ENCODE results near the gene ASB15. TPM values are rescaled to one million over a fixed set of nuclear protein-coding genes. Genes with fewer than 3 reads are reported as not detected.

The ASB15 gene
- total RNA-seq, 4 donors from 2014 or later, result not detected

DNA sequence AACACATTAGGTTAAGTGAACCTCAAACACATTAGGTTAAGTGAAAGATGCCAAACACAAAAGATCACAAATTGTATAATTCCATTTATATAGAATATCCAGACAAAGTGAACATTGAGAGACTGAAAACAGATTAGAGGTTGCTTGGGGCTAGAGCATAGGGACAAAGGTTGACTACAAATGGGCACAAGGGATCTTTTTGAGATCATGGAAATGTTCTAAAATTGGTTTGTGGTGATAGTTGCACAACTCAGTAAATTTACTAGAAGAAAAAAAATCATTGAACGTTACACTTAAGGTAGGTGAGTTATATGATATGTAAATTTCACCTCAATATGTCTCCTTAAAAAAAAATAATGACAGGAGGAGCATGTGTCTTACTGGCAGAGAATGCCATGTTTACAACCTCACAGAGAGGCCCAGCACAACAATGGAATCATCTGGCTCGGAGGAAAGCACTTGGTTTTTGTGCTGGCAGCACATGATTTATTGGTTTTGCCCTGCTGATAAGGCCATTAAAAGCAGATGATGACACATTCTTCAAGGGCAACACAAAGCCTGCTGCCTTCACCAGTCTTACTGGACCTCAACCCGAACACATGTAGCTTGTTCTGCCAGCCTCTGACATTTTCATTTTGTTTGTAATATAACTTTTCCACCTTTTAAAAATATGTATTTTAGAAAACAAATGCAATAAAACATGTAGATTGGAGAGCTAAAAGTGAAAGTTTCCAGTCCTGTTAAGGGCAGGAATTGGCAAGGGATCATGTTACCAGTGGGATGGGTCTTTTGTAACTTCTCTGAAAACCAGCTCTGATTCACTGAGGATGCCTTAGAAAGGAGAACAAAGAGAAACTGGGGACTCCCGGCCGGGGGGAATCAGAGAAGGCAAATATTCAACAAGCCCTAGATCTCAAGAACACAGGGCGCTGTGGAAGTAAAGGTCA lies 42.1 kb downstream of the ASB15 start:
- no peak overlapping the region for H3K27ac ChIP-seq
- no peaks in the 10 kb centered on the region for H3K36me3 ChIP-seq
- DNase-seq (ENCODE audit: low spot score in 2 of 2), result no peak
- no peaks in the 10 kb centered on the region for H3K9me3 ChIP-seq
- peaks cover 17% of the 10 kb centered on the region for H3K4me1 ChIP-seq
- TF ChIP-seq, protein P1, sequence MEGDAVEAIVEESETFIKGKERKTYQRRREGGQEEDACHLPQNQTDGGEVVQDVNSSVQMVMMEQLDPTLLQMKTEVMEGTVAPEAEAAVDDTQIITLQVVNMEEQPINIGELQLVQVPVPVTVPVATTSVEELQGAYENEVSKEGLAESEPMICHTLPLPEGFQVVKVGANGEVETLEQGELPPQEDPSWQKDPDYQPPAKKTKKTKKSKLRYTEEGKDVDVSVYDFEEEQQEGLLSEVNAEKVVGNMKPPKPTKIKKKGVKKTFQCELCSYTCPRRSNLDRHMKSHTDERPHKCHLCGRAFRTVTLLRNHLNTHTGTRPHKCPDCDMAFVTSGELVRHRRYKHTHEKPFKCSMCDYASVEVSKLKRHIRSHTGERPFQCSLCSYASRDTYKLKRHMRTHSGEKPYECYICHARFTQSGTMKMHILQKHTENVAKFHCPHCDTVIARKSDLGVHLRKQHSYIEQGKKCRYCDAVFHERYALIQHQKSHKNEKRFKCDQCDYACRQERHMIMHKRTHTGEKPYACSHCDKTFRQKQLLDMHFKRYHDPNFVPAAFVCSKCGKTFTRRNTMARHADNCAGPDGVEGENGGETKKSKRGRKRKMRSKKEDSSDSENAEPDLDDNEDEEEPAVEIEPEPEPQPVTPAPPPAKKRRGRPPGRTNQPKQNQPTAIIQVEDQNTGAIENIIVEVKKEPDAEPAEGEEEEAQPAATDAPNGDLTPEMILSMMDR (IDR thresholded peaks at IDR 0.05), result no peak
- no peak for TF ChIP-seq POLR2AphosphoS5 (IDR thresholded peaks at IDR 0.05)
- TF ChIP-seq POLR2A (IDR thresholded peaks at IDR 0.05), result no peak
- TF ChIP-seq EP300 (IDR thresholded peaks at IDR 0.05), result no peak
- 28% methylated on average over 6 of the region's 6 CpGs for WGBS
- H3K4me3 ChIP-seq, result no peak overlapping the region
- no peaks in the 10 kb centered on the region for H3K27me3 ChIP-seq

DNA sequence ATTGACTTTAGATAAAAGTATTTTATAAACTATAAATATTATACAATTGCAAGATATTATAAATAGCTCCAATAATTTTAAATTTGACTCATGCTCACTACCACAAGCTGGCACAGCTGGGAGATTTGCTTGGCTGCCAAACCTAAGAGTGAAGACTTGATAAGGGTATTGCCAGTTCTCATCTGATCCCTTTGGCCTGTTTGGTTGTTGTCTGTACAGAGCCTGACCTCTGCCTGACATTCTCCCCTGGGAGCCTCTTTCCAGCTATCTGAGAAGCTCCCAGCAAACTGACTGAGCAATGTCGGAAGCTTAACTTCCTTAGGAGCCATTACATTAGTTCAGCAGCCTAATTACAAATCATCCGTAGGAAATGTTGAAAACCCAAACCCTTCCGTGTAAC lies 43.9 kb downstream of the ASB15 start:
- Histone ChIP-seq H3K36me3 (no peaks in the 10 kb centered on the region), H3K9me3 (no peaks in the 10 kb centered on the region), H3K4me1 (peaks cover 17% of the 10 kb centered on the region), H3K27ac (no peak overlapping the region), H3K27me3 (no peaks in the 10 kb centered on the region), H3K4me3 (no peak overlapping the region)
- DNase-seq (ENCODE audit: low spot score in 2 of 2), result no peak
- WGBS, result 29% methylated on average over 3 of the region's 3 CpGs
- TF ChIP-seq POLR2AphosphoS5 (IDR thresholded peaks at IDR 0.05) (no peak), EP300 (IDR thresholded peaks at IDR 0.05) (no peak), POLR2A (IDR thresholded peaks at IDR 0.05) (no peak)
- TF ChIP-seq, protein P1 (IDR thresholded peaks at IDR 0.05), result no peak

DNA sequence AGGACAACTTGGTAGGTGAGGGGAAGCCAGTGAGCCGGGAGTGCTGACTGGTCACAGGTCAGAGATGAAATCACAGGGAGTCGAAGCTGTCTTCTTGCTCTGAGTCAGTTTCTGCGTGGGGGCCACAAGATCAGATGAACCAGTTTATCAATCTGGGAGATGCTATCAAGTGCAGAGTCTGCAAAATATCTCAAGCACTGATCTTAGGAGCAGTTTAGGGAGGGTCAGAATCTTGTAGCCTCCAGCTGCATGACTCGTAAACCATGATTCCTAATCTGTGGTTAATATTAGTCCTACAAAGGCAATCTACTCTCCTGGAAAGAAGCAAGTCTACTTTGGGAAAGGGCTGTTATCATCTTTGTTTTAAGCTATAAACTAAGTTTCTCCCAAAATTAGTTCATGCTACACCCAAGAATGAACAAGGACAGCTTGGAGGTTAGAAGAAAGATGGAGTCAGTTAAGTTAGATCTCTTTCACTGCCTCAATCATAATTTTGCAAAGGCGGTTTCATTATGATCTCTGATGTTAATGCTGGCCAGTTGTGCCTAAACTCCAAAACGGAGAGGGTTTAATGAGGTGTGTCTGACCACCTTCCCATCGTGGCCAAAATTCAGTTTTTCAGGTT lies 45.6 kb downstream of the ASB15 start:
- H3K36me3 ChIP-seq, result no peaks in the 10 kb centered on the region
- TF ChIP-seq POLR2A (IDR thresholded peaks at IDR 0.05) (no peak), POLR2AphosphoS5 (IDR thresholded peaks at IDR 0.05) (no peak), EP300 (IDR thresholded peaks at IDR 0.05) (no peak)
- TF ChIP-seq, protein P1 (IDR thresholded peaks at IDR 0.05), result no peak
- 71% methylated on average over 7 of the region's 7 CpGs for WGBS
- no peak for DNase-seq (ENCODE audit: low spot score in 2 of 2)
- H3K9me3 ChIP-seq, result no peaks in the 10 kb centered on the region
- no peak overlapping the region for H3K4me3 ChIP-seq
- no peaks in the 10 kb centered on the region for H3K27me3 ChIP-seq
- H3K27ac ChIP-seq, result no peak overlapping the region
- H3K4me1 ChIP-seq, result peaks cover 17% of the 10 kb centered on the region

DNA sequence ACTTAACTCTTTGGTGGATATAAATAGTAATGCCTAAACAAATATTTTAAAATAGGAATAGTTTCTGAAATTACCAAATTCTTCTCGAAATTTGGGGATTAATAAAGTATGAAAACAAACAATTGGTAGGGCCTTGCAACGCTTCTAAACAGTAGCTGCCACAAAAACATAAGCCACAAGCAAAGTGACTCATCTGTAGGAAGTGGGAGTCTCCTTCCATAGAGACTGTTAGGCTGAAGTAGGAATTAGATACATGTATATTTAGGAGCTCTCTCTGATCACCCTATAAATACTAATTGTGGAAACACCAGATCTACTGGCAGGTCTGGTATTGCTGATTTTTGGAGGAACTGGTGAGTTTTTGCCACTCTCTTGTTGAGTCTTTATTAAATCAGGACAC lies 48.3 kb downstream of the ASB15 start:
- Histone ChIP-seq H3K36me3 (no peaks in the 10 kb centered on the region), H3K4me1 (peaks cover 2% of the 10 kb centered on the region), H3K27ac (no peak overlapping the region), H3K9me3 (no peaks in the 10 kb centered on the region), H3K4me3 (no peak overlapping the region), H3K27me3 (no peaks in the 10 kb centered on the region)
- no peak for TF ChIP-seq POLR2A (IDR thresholded peaks at IDR 0.05)
- TF ChIP-seq, protein P1 (IDR thresholded peaks at IDR 0.05), result no peak
- TF ChIP-seq EP300 (IDR thresholded peaks at IDR 0.05), result no peak
- TF ChIP-seq POLR2AphosphoS5 (IDR thresholded peaks at IDR 0.05), result no peak
- DNase-seq (ENCODE audit: low spot score in 2 of 2), result no peak
- 73% methylated on average over 2 of the region's 2 CpGs for WGBS

DNA sequence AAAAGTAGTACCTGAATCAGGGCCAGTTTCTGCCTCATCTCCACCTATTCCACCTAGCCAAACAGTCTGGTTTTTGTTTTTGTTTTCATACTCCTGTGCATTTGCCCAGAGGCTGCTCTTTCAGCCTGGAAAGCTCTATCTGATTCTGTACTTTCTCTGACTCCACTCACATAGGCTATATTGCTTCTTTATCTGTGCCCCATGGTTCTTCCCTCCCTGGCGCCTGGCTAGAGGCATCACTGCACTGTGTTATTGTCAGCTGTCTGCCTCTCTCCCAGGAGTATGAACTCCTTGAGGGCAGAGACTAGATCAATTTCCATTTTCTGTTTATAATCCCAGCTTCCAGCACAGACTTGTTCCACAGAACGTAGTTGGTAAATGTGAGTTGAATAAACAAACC lies 49.0 kb downstream of the ASB15 start:
- Histone ChIP-seq H3K27ac (no peak overlapping the region), H3K9me3 (no peaks in the 10 kb centered on the region), H3K4me1 (peaks cover 2% of the 10 kb centered on the region), H3K36me3 (no peaks in the 10 kb centered on the region), H3K4me3 (no peak overlapping the region), H3K27me3 (no peaks in the 10 kb centered on the region)
- TF ChIP-seq, protein P1 (IDR thresholded peaks at IDR 0.05), result no peak
- TF ChIP-seq EP300 (IDR thresholded peaks at IDR 0.05) (no peak), POLR2AphosphoS5 (IDR thresholded peaks at IDR 0.05) (no peak), POLR2A (IDR thresholded peaks at IDR 0.05) (no peak)
- no peak for DNase-seq (ENCODE audit: low spot score in 2 of 2)
- 42% methylated on average over 2 of the region's 2 CpGs for WGBS
